Fibroblast of lung (primary cell): ENCODE data around the gene ST6GALNAC1.

Experiments
- EZH2 ChIP-seq: IDR thresholded peaks from 2 replicates; pipeline ENCODE4 v1.5.1; 2012; ENCODE audit warnings: low read length, control low read depth, mild to moderate bottlenecking; ENCODE audit errors: missing control alignments
- TF ChIP-seq, protein P1 (sequence below), 2 donors: IDR thresholded peaks in 1 of 2; conservative IDR thresholded peaks in 1 of 2; 1 replicate in 1 of 2; 2 replicates in 1 of 2; pipeline ENCODE4 v1.5.1; 2011 to 2012; ENCODE audit warnings: low read length in 2 of 2, control low read depth in 1 of 2, inconsistent platforms in 1 of 2, low read depth in 1 of 2, mild to moderate bottlenecking in 1 of 2

DNA sequence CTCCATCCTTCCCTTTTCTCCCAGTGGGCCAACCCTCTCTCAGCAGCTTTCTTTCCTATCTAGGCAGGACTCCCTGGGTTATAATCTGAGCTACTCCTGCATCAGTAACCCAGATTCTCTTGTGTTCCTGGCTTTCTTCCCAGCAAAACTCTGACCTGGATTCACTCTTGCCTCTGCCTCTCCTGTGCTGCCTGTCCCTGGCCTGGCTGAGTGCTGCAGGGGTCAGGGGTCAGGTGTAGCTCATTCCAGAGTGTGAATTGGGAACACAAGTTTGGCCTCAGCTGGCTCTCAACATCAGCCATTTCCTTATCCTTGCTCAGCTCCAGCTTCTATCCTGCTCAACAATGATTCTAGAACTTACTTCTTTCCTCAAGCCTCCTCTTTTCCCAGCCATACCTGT, 55.4 kb downstream of the ST6GALNAC1 start:
- TF ChIP-seq, protein P1, sequence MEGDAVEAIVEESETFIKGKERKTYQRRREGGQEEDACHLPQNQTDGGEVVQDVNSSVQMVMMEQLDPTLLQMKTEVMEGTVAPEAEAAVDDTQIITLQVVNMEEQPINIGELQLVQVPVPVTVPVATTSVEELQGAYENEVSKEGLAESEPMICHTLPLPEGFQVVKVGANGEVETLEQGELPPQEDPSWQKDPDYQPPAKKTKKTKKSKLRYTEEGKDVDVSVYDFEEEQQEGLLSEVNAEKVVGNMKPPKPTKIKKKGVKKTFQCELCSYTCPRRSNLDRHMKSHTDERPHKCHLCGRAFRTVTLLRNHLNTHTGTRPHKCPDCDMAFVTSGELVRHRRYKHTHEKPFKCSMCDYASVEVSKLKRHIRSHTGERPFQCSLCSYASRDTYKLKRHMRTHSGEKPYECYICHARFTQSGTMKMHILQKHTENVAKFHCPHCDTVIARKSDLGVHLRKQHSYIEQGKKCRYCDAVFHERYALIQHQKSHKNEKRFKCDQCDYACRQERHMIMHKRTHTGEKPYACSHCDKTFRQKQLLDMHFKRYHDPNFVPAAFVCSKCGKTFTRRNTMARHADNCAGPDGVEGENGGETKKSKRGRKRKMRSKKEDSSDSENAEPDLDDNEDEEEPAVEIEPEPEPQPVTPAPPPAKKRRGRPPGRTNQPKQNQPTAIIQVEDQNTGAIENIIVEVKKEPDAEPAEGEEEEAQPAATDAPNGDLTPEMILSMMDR (conservative IDR thresholded peaks at IDR 0.05 in 1 of 2, IDR thresholded peaks at IDR 0.05 in 1 of 2; ENCODE audit: low read depth in 1 of 2, low read length in 2 of 2), result no peak
- TF ChIP-seq EZH2, result no peak
